Measurements from ENCODE around the gene SNAP91. TPM values are rescaled to one million over a fixed set of nuclear protein-coding genes. Genes with fewer than 3 reads are reported as not detected.

Gene SNAP91
- total RNA-seq, 6 donors from 2014 or later = 0.23 TPM; not detected in 5

DNA sequence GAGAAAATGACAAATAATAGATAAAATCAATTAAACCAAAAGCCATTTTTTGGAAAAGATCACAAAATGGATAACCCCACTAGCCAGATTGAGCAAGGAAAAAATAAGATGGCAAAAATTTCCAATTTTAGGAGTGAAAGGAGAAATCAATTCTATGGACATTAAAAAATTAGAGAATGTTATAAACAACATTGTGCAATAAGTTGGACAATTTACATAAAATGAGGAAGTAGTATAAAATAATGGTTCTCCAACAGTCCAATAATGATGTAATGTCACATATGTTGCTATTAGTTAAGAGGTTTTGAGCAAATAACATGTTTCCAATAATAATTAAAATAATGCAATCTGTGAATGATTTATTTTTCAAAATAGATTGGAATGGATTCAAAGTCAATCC, 3.1 kb upstream of the SNAP91 start:
- no peak for ATAC-seq (ENCODE audit: low FRiP score in 2 of 2)
- DNase-seq = no peak
- no peak overlapping the region for H3K27ac ChIP-seq
- peaks cover 0 to 10% (median 0%) of the 10 kb centered on the region in 4 donors for H3K9me3 ChIP-seq
- TF ChIP-seq, protein P1, sequence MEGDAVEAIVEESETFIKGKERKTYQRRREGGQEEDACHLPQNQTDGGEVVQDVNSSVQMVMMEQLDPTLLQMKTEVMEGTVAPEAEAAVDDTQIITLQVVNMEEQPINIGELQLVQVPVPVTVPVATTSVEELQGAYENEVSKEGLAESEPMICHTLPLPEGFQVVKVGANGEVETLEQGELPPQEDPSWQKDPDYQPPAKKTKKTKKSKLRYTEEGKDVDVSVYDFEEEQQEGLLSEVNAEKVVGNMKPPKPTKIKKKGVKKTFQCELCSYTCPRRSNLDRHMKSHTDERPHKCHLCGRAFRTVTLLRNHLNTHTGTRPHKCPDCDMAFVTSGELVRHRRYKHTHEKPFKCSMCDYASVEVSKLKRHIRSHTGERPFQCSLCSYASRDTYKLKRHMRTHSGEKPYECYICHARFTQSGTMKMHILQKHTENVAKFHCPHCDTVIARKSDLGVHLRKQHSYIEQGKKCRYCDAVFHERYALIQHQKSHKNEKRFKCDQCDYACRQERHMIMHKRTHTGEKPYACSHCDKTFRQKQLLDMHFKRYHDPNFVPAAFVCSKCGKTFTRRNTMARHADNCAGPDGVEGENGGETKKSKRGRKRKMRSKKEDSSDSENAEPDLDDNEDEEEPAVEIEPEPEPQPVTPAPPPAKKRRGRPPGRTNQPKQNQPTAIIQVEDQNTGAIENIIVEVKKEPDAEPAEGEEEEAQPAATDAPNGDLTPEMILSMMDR (IDR thresholded peaks at IDR 0.05) = no peak
- no peak for TF ChIP-seq POLR2A (IDR thresholded peaks at IDR 0.05)
- TF ChIP-seq EP300 (IDR thresholded peaks at IDR 0.05) = no peak
- TF ChIP-seq POLR2AphosphoS5 (IDR thresholded peaks at IDR 0.05) = no peak
- no peaks in the 10 kb centered on the region for H3K36me3 ChIP-seq
- peaks cover 0 to 22% (median 10%) of the 10 kb centered on the region in 4 donors for H3K27me3 ChIP-seq
- no peak overlapping the region for H3K4me3 ChIP-seq
- H3K4me1 ChIP-seq = peaks cover 11 to 20% (median 14%) of the 10 kb centered on the region in 4 donors

DNA sequence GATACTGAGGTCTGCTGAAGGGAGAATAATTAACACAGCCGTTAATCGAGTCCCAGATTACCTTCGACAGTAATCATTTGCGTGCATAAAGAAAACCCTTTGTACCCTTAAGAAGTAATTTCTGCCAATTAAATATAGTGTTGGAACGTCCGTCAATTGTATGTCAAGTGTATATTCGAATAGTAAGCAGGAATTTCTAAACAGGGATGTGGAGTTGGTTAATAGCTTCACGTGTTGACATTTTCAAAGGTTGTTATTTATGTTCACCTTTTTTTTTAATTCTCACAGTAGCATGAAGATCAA, 798 bp upstream of the SNAP91 start:
- Histone ChIP-seq H3K4me3 (no peak overlapping the region), H3K36me3 (no peaks in the 10 kb centered on the region), H3K4me1 (peaks cover 11 to 20% (median 14%) of the 10 kb centered on the region in 4 donors), H3K27ac (no peak overlapping the region), H3K27me3 (peaks cover 0 to 22% (median 10%) of the 10 kb centered on the region in 4 donors), H3K9me3 (peaks cover 0 to 10% (median 0%) of the 10 kb centered on the region in 4 donors)
- ATAC-seq (ENCODE audit: low FRiP score in 2 of 2) (no peak), DNase-seq (no peak)
- TF ChIP-seq EP300 (IDR thresholded peaks at IDR 0.05) (no peak), POLR2AphosphoS5 (IDR thresholded peaks at IDR 0.05) (no peak), POLR2A (IDR thresholded peaks at IDR 0.05) (no peak)
- TF ChIP-seq, protein P1 (IDR thresholded peaks at IDR 0.05) = no peak
- 23 to 32% methylated on average over 8 of the region's 8 CpGs for WGBS, 2 donors

DNA sequence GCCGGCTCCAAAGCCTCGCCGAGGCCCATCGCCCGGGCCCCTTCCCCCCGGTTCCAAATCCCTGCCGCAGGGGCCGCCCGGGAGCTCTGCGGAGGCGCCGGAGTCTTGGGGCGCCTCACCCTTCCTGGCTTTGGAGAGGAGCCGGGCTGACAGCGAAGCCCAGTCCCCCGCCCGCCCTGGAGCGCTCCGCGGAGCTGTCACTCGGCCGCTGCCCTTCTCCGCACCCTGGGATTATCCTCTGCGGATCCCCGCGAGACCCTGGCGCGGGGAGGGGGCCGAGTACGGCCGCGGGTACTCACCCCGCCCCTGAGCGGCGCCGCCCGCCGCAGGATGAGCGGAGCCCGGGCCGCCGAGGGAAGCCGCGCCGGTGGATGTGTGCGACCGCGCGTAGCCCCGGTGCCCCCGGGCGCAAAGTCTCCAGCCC, 343 bp downstream of the SNAP91 start:
- no peak for DNase-seq

DNA sequence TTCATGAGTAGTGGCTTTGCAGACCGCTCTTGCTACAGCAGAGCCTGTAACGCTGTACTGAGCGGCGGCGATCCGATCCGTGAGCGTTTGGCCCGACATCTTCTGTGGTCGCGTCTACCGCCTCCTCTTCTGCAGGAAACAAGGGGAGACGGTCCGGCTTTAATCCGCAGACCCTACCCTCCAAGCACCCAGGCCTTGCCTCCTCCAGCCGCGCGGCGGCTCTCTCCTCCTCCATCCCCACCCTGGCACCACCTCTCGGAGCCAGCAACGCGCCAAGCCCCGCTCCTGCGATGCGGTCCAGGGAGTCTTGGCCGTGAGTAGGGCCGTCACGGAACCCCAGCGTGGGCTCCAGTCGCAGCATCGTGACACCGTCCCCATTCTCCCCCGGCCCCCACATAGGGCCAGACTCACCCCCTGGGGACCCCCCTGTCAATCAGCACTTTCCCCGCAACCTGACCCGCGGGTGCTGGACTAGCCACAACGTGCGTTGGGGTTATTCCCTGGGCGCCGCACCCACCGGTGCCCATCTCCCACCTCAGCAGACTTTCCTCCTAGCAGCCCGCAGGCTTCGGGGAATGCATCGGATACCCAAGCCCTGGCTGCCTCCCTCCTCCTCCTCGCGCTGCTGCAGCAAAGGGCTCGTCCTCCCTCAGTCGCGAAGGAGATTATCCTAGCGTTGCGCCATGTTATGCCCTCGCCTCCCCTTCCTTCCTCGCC, 914 bp downstream of the SNAP91 start:
- 2 to 6% methylated on average over 20 to 46 of the region's 53 CpGs for WGBS, 2 donors
- Histone ChIP-seq H3K4me3 (peak overlapping the region in 3 of 4 donors; percentile 46 to 54 (median 52)), H3K9me3 (peaks cover 0 to 10% (median 0%) of the 10 kb centered on the region in 4 donors), H3K36me3 (no peaks in the 10 kb centered on the region), H3K4me1 (peaks cover 11 to 20% (median 14%) of the 10 kb centered on the region in 4 donors), H3K27me3 (peaks cover 0 to 22% (median 10%) of the 10 kb centered on the region in 4 donors), H3K27ac (no peak overlapping the region)
- DNase-seq = peak in 1 of 2 donors; percentile 63
- peak; percentile 39 to 70 for ATAC-seq (ENCODE audit: low FRiP score in 2 of 2)
- TF ChIP-seq EP300 (IDR thresholded peaks at IDR 0.05) (no peak), POLR2AphosphoS5 (IDR thresholded peaks at IDR 0.05) (no peak), POLR2A (IDR thresholded peaks at IDR 0.05) (no peak)
- TF ChIP-seq, protein P1 (IDR thresholded peaks at IDR 0.05) = no peak

More for the DNA sequence above, 343 bp downstream of the SNAP91 start:
- Histone ChIP-seq H3K27me3 (peaks cover 0 to 22% (median 10%) of the 10 kb centered on the region in 4 donors), H3K4me3 (peak overlapping the region in 3 of 4 donors; percentile 46 to 54 (median 52)), H3K4me1 (peaks cover 11 to 20% (median 14%) of the 10 kb centered on the region in 4 donors), H3K9me3 (peaks cover 0 to 10% (median 0%) of the 10 kb centered on the region in 4 donors), H3K27ac (no peak overlapping the region), H3K36me3 (no peaks in the 10 kb centered on the region)
- peak in 1 of 2 donors; percentile 63 for ATAC-seq (ENCODE audit: low FRiP score in 2 of 2)
- TF ChIP-seq POLR2A (IDR thresholded peaks at IDR 0.05) (no peak), EP300 (IDR thresholded peaks at IDR 0.05) (no peak), POLR2AphosphoS5 (IDR thresholded peaks at IDR 0.05) (no peak)
- TF ChIP-seq, protein P1 (IDR thresholded peaks at IDR 0.05) = no peak
- 0 to 2% methylated on average over 13 to 14 of the region's 52 CpGs for WGBS, 2 donors
